D721Med (cell line): ENCODE measurements around the gene GCSAM.

Source experiments
- DNase-seq: peaks from one replicate; pipeline ENCODE4 v3.0.0; 2011; ENCODE audit warnings: low spot score; ENCODE audit not compliant: insufficient read length
- FAIRE-seq: peaks from 2 replicates; lab custom pipeline; 2011; peaks lifted over from hg19 to GRCh38; lab: Jason Lieb, UNC
- TF ChIP-seq, protein P1 (sequence below): IDR thresholded peaks from 2 replicates; pipeline ENCODE4 v1.5.1; 2012; ENCODE audit warnings: mild to moderate bottlenecking, control low read depth; ENCODE audit not compliant: insufficient read depth; ENCODE audit errors: missing control alignments

The GCSAM gene

DNA sequence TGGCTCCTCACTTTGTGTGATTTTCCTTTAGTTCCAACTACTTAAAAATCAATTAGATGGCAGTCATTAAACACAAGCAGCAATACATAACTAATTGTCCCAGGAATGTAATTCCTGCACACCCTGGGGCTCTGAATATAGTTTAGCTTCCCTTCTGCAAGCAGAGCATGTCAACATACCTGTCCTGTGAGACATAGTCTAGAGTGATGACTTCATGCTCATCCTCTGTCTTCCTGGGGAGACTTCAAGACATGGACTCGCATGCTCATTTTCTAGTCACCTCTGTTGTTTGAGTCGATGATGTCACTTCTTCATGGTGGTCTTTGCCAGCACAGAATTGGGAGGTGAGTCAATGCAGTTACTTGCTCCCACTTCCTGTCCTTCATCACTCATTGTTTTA, 31.1 kb downstream of the GCSAM start:
- FAIRE-seq, result no peak
- TF ChIP-seq, protein P1, sequence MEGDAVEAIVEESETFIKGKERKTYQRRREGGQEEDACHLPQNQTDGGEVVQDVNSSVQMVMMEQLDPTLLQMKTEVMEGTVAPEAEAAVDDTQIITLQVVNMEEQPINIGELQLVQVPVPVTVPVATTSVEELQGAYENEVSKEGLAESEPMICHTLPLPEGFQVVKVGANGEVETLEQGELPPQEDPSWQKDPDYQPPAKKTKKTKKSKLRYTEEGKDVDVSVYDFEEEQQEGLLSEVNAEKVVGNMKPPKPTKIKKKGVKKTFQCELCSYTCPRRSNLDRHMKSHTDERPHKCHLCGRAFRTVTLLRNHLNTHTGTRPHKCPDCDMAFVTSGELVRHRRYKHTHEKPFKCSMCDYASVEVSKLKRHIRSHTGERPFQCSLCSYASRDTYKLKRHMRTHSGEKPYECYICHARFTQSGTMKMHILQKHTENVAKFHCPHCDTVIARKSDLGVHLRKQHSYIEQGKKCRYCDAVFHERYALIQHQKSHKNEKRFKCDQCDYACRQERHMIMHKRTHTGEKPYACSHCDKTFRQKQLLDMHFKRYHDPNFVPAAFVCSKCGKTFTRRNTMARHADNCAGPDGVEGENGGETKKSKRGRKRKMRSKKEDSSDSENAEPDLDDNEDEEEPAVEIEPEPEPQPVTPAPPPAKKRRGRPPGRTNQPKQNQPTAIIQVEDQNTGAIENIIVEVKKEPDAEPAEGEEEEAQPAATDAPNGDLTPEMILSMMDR, result no peak
- no peak for DNase-seq

DNA sequence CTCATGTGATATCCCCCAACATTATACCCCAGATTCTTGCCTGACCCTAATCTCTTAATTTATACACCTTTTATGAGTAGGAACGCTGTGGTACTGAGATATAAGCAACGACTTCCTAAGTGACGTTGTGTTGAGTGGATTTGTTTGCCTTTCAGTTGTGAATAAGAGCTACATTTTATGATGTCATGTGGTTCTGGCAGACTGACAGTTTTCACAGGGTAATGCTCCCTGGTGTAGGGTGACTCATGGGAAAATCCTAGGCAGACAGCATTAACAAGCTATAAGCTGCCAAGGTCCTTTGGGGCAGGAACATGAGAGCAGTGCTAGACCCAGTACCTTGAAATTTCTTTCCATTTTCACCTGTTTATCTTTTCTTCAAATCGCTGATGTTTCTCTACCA, 35.7 kb downstream of the GCSAM start:
- DNase-seq (no peak), FAIRE-seq (no peak)
- TF ChIP-seq, protein P1, result no peak

DNA sequence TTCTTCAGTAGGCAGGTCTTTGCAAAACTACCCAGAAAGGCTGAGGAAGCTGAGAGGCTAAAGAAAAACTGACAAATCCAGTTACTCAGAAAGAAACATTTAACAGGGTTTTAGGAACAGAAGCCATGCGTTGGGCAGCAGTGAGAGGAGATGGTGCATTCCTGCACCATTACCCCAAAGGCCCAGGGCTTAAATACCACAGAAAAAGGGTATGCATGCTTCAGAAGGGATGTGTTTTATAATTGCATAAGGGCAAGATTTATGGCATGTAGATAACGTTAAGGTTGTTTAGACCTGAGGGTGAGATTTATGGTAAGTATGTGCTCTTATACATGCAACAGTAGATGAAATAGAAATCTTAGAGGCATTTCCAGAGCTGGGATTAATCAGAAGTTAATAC, 36.9 kb downstream of the GCSAM start:
- FAIRE-seq (no peak), DNase-seq (no peak)
- TF ChIP-seq, protein P1, result no peak

DNA sequence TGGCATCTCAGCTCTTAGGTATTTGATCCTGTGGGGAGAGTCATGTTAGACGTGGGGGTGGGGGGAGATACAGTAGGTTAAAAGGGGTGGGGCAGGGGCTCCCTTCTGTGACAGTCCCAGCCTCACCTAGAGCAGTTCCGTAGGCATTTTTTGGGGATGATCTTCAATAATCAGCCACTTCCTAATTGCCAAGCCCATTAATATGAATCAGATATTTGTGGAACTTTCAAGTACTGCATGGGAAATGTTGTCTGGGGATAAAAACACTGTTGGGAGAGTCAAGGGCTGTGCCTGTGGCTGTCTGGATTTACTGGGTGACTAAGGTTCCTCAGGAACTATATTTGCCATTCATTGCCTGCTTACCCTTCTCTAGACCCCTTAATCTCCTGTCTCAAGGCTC, 37.3 kb downstream of the GCSAM start:
- FAIRE-seq (no peak), DNase-seq (no peak)
- TF ChIP-seq, protein P1, result no peak

DNA sequence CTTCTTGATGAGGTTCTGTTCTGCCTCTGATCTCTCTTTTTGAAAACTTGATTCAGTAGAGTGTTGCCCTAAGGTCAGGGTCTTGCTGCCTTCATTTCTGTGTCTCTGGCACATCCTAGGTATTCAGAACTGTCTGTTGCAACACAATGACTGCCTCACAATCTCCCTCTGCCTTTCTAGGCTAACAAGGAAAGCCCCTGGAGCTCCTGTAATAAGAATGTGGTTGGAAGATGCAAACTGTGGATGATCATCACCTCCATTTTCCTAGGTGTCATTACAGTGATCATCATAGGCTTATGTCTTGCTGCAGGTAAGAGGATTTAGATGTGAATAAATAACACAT, 39.9 kb downstream of the GCSAM start:
- TF ChIP-seq, protein P1, result no peak
- no peak for DNase-seq
- no peak for FAIRE-seq

DNA sequence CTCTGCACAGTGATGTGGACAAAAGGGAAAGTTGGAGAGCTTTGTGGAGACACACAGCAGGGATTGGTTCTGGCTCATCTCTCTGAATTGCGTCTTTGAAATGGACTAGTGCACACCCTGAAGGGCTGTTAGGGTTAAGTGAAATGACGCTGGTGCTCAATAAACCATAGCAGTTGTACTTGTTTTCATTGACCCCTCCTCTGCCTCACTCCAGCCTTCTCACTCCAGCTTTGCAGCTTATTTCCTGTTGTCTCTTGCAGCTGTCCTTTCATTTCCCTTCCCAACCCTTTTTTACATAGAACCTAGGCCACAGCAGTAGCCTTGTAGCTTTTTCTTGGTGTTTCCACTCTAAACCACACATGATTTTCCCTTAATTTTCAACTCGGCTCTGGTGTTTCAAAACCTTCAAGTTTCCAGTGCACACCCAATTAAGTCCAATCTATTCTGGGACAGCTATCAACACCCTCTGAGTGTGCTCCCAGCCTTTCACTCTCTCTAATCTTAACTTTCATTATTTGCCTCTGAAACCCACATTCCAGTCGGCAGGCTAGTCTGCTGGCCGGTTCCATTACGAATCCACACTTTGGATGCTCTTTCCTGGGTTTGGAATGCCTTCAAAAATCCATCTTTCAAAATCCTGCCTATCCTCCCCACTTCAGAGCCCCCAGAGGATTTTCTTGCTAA, 40.4 kb downstream of the GCSAM start:
- DNase-seq (no peak), FAIRE-seq (no peak)
- TF ChIP-seq, protein P1, result no peak

DNA sequence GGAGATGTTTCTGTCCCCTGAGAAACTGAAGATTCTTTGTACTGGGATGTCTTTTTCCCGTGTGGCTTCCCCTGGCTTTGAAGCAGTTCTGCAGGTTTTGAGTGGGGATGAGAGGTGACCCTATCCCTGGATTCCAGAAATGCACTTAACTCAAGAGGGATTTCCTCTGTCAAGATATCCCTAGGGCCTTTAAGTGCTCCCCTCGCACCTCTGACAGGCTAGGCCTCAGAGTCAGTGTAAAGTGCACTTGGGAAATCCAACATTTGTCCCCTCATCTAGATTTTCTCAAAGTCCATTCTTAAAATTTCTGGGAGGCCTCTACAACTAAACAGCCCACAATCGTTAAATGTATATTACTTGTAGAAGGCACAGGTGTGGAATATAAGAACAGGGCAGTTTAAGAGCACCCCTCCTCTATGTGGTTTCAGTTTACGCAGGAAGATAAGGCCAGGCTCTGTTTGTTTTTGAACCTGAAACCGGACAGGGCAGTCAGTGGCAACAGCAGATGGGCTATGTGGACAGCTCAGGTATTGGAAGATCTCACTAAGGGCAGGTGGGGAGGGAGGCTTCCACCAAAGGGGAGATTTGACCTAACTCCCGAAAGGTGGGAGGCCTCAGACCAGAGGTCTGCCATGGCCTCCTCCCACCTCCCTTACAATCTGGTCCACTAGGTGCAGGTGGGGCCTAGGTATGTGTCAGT, 42.0 kb downstream of the GCSAM start:
- TF ChIP-seq, protein P1, result no peak
- no peak for DNase-seq

More for the DNA sequence above, 42.0 kb downstream of the GCSAM start:
- no peak for FAIRE-seq
